Measurements from ENCODE around the gene JAK1.

Gene JAK1

DNA sequence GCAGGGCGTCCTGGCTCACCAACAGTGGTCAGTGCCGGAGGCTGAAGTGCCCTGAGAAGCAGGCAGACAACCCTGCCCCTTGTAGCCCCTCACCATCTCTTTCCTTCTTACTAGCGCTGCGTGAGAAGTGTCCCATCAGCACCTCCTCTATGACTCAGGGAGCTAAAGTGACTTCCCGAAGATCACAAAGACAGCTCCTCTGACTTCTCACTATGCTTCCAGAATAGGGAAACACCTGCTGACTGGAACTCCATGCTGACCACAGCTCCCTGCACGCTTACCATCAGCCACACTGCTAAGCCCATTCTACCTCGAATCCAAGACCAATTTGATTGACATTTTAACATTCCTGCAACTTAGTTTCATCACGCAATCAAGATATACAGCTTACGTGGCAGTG, 92.8 kb downstream of the JAK1 start:
- H3K9ac ChIP-seq (ENCODE audit: insufficient read length, low read depth) = no peak overlapping the region
- no peak for DNase-seq (ENCODE audit: low read depth, low spot score)
- no peaks in the 10 kb centered on the region for H3K27me3 ChIP-seq (ENCODE audit: insufficient read depth, insufficient read length)
- H3K36me3 ChIP-seq (ENCODE audit: insufficient read depth, insufficient read length, low read length) = peaks cover 70% of the 10 kb centered on the region
- no peak for TF ChIP-seq SUZ12 (IDR thresholded peaks at IDR 0.05; ENCODE audit: extremely low read depth, insufficient read depth, insufficient read length)
- no peak for TF ChIP-seq YY1 (IDR thresholded peaks at IDR 0.05; ENCODE audit: insufficient read depth, insufficient read length)
- no peak for TF ChIP-seq ZNF274 (IDR thresholded peaks at IDR 0.05; ENCODE audit: low read depth, low read length)
- H3K9me3 ChIP-seq (ENCODE audit: insufficient read depth, low read length) = no peaks in the 10 kb centered on the region
- no peaks in the 10 kb centered on the region for H3K4me1 ChIP-seq (ENCODE audit: insufficient read depth, insufficient read length)
- H3K4me3 ChIP-seq (ENCODE audit: insufficient read length, low read depth) = no peak overlapping the region

GRCh38 chr1:64872067-64872466, 94.3 kb downstream of the JAK1 start:
- Histone ChIP-seq H3K27me3 (ENCODE audit: insufficient read depth, insufficient read length) (no peaks in the 10 kb centered on the region), H3K36me3 (ENCODE audit: insufficient read depth, insufficient read length, low read length) (peaks cover 68% of the 10 kb centered on the region), H3K9ac (ENCODE audit: insufficient read length, low read depth) (no peak overlapping the region), H3K4me3 (ENCODE audit: insufficient read length, low read depth) (no peak overlapping the region), H3K9me3 (ENCODE audit: insufficient read depth, low read length) (no peaks in the 10 kb centered on the region), H3K4me1 (ENCODE audit: insufficient read depth, insufficient read length) (no peaks in the 10 kb centered on the region)
- TF ChIP-seq YY1 (IDR thresholded peaks at IDR 0.05; ENCODE audit: insufficient read depth, insufficient read length) = no peak
- no peak for TF ChIP-seq SUZ12 (IDR thresholded peaks at IDR 0.05; ENCODE audit: extremely low read depth, insufficient read depth, insufficient read length)
- TF ChIP-seq ZNF274 (IDR thresholded peaks at IDR 0.05; ENCODE audit: low read depth, low read length) = no peak
- DNase-seq (ENCODE audit: low read depth, low spot score) = no peak

GRCh38 chr1:64871256-64871655, 95.1 kb downstream of the JAK1 start:
- Histone ChIP-seq H3K4me3 (ENCODE audit: insufficient read length, low read depth) (no peak overlapping the region), H3K9ac (ENCODE audit: insufficient read length, low read depth) (no peak overlapping the region), H3K9me3 (ENCODE audit: insufficient read depth, low read length) (no peaks in the 10 kb centered on the region), H3K36me3 (ENCODE audit: insufficient read depth, insufficient read length, low read length) (peaks cover 75% of the 10 kb centered on the region), H3K27me3 (ENCODE audit: insufficient read depth, insufficient read length) (no peaks in the 10 kb centered on the region), H3K4me1 (ENCODE audit: insufficient read depth, insufficient read length) (no peaks in the 10 kb centered on the region)
- TF ChIP-seq ZNF274 (IDR thresholded peaks at IDR 0.05; ENCODE audit: low read depth, low read length) = no peak
- no peak for TF ChIP-seq SUZ12 (IDR thresholded peaks at IDR 0.05; ENCODE audit: extremely low read depth, insufficient read depth, insufficient read length)
- no peak for DNase-seq (ENCODE audit: low read depth, low spot score)

- Histone ChIP-seq H3K36me3 (ENCODE audit: insufficient read depth, insufficient read length, low read length) (peaks cover 62% of the 10 kb centered on the region), H3K4me3 (ENCODE audit: insufficient read length, low read depth) (no peak overlapping the region), H3K9ac (ENCODE audit: insufficient read length, low read depth) (no peak overlapping the region), H3K27me3 (ENCODE audit: insufficient read depth, insufficient read length) (no peaks in the 10 kb centered on the region), H3K4me1 (ENCODE audit: insufficient read depth, insufficient read length) (no peaks in the 10 kb centered on the region), H3K9me3 (ENCODE audit: insufficient read depth, low read length) (no peaks in the 10 kb centered on the region)
- no peak for DNase-seq (ENCODE audit: low read depth, low spot score)
- TF ChIP-seq YY1 (IDR thresholded peaks at IDR 0.05; ENCODE audit: insufficient read depth, insufficient read length) = no peak
- no peak for TF ChIP-seq ZNF274 (IDR thresholded peaks at IDR 0.05; ENCODE audit: low read depth, low read length)
- TF ChIP-seq SUZ12 (IDR thresholded peaks at IDR 0.05; ENCODE audit: extremely low read depth, insufficient read depth, insufficient read length) = no peak
Observed at GRCh38 chr1:64867266-64867665, 99.1 kb downstream of the JAK1 start.

DNA sequence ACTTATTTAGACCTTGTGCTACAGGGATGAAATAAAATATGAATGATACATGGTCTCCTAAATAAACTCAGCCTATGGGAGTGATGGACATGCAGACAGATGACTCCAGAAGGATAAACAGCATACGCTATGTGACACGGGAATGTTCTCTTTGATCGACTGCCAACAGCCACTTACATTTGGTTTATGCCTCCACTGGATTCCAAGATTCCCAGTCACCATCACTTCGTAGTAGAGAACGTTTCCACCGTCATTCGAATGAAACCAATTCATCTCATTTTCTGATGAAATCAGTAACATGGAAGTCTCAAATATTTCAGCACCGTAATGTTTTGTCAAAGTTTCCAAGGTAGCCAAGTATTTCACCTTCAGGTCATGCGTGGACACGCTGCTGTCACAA, 99.7 kb downstream of the JAK1 start:
- Histone ChIP-seq H3K36me3 (ENCODE audit: insufficient read depth, insufficient read length, low read length) (peaks cover 58% of the 10 kb centered on the region), H3K9me3 (ENCODE audit: insufficient read depth, low read length) (no peaks in the 10 kb centered on the region), H3K4me3 (ENCODE audit: insufficient read length, low read depth) (no peak overlapping the region), H3K9ac (ENCODE audit: insufficient read length, low read depth) (no peak overlapping the region), H3K4me1 (ENCODE audit: insufficient read depth, insufficient read length) (peaks cover 3% of the 10 kb centered on the region), H3K27me3 (ENCODE audit: insufficient read depth, insufficient read length) (no peaks in the 10 kb centered on the region)
- TF ChIP-seq YY1 (IDR thresholded peaks at IDR 0.05; ENCODE audit: insufficient read depth, insufficient read length) (no peak), ZNF274 (IDR thresholded peaks at IDR 0.05; ENCODE audit: low read depth, low read length) (no peak)
- DNase-seq (ENCODE audit: low read depth, low spot score) = no peak

DNA sequence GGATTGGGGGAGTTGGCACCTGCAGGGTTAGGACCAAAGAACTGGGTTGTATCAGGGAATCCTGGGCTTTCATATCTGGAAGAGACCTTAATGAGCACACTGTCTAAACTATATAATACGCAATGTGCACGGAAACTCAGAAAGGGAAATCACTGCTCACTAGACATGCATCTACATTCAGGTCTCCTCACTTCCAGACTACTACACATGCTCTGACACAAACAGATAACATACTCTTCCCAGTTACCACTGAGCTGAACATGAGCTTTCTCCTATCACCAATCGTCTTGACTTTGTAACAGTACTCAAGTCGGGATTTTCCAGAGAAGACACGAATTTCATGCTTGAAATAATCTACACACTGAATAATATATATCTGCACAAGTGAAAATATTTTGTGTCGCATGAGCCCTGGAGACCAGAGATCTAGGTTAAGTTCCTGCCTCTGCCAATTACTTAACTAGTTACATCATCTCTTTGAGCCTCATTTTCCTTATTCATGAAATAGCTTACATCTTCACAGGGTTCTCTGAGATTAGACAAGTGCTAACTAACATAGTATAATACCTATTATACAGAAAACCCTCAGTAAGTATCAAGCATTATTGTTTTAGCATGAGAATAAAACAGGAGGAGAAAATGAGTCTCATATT, 101.1 kb downstream of the JAK1 start:
- Histone ChIP-seq H3K36me3 (ENCODE audit: insufficient read depth, insufficient read length, low read length) (peaks cover 48% of the 10 kb centered on the region), H3K4me3 (ENCODE audit: insufficient read length, low read depth) (no peak overlapping the region), H3K9me3 (ENCODE audit: insufficient read depth, low read length) (no peaks in the 10 kb centered on the region), H3K27me3 (ENCODE audit: insufficient read depth, insufficient read length) (no peaks in the 10 kb centered on the region), H3K9ac (ENCODE audit: insufficient read length, low read depth) (no peak overlapping the region), H3K4me1 (ENCODE audit: insufficient read depth, insufficient read length) (peaks cover 4% of the 10 kb centered on the region)
- DNase-seq (ENCODE audit: low read depth, low spot score) = no peak
- no peak for TF ChIP-seq SUZ12 (IDR thresholded peaks at IDR 0.05; ENCODE audit: extremely low read depth, insufficient read depth, insufficient read length)
- no peak for TF ChIP-seq ZNF274 (IDR thresholded peaks at IDR 0.05; ENCODE audit: low read depth, low read length)
- TF ChIP-seq YY1 (IDR thresholded peaks at IDR 0.05; ENCODE audit: insufficient read depth, insufficient read length) = no peak

GRCh38 chr1:64864018-64864940, 102.1 kb downstream of the JAK1 start:
- Histone ChIP-seq H3K36me3 (ENCODE audit: insufficient read depth, insufficient read length, low read length) (peaks cover 48% of the 10 kb centered on the region), H3K27me3 (ENCODE audit: insufficient read depth, insufficient read length) (no peaks in the 10 kb centered on the region), H3K9me3 (ENCODE audit: insufficient read depth, low read length) (no peaks in the 10 kb centered on the region), H3K4me1 (ENCODE audit: insufficient read depth, insufficient read length) (peaks cover 4% of the 10 kb centered on the region), H3K9ac (ENCODE audit: insufficient read length, low read depth) (no peak overlapping the region), H3K4me3 (ENCODE audit: insufficient read length, low read depth) (no peak overlapping the region)
- DNase-seq (ENCODE audit: low read depth, low spot score) = no peak
- TF ChIP-seq ZNF274 (IDR thresholded peaks at IDR 0.05; ENCODE audit: low read depth, low read length) (no peak), SUZ12 (IDR thresholded peaks at IDR 0.05; ENCODE audit: extremely low read depth, insufficient read depth, insufficient read length) (no peak), YY1 (IDR thresholded peaks at IDR 0.05; ENCODE audit: insufficient read depth, insufficient read length) (no peak)

All from NT2/D1 (cell line).